WTC11 (cell line): ENCODE results near the gene NDUFA6.
"Not testable (repeated sequence)": the region's sequence is repeated elsewhere in the genome, so short reads cannot be mapped to it uniquely, and the experiment has no call there.

Experiments used
- CREB1 ChIP-seq: sonication (generic); formaldehyde crosslinking; IDR thresholded peaks from 2 replicates; pipeline ENCODE4 v1.8.0; 2023; ENCODE audit warnings: mild to moderate bottlenecking, missing genetic modification reagents
- FOXP1 ChIP-seq: sonication (generic); formaldehyde crosslinking; IDR thresholded peaks from 2 replicates; pipeline ENCODE4 v1.8.0; 2022; ENCODE audit warnings: missing genetic modification reagents, mild to moderate bottlenecking, moderate library complexity, borderline replicate concordance
- GABPB1 ChIP-seq: sonication (generic); formaldehyde crosslinking; IDR thresholded peaks from 2 replicates; pipeline ENCODE4 v1.8.1; 2023; ENCODE audit warnings: mild to moderate bottlenecking, missing genetic modification reagents
- TCF7 ChIP-seq: sonication (generic); formaldehyde crosslinking; IDR thresholded peaks from 2 replicates; pipeline ENCODE4 v1.8.0; 2022; ENCODE audit warnings: mild to moderate bottlenecking, low read depth, missing genetic modification reagents, moderate library complexity
- TEAD1 ChIP-seq: sonication (generic); formaldehyde crosslinking; IDR thresholded peaks from 2 replicates; pipeline ENCODE4 v1.8.0; 2022; ENCODE audit warnings: mild to moderate bottlenecking, missing genetic modification reagents
- TEAD4 ChIP-seq: sonication (generic); formaldehyde crosslinking; IDR thresholded peaks from 2 replicates; pipeline ENCODE4 v1.8.0; 2022; ENCODE audit warnings: mild to moderate bottlenecking, missing genetic modification reagents
- ZBTB21 ChIP-seq: sonication (generic); formaldehyde crosslinking; IDR thresholded peaks from 2 replicates; pipeline ENCODE4 v1.8.1; 2023; ENCODE audit warnings: mild to moderate bottlenecking, missing genetic modification reagents, borderline replicate concordance
- ZNF232 ChIP-seq: sonication (generic); formaldehyde crosslinking; IDR thresholded peaks from 2 replicates; pipeline ENCODE4 v1.8.0; 2022; ENCODE audit warnings: mild to moderate bottlenecking, missing genetic modification reagents
- TF ChIP-seq, protein P1 (sequence below): sonication (generic); formaldehyde crosslinking; IDR thresholded peaks from 2 replicates; pipeline ENCODE4 v1.8.1; 2022; ENCODE audit warnings: low read depth, missing genetic modification reagents, borderline replicate concordance
- TF ChIP-seq, protein P2 (sequence below): fragments of 200-600 bp; IDR thresholded peaks from 2 replicates; pipeline ENCODE4 v1.8.0; 2022; ENCODE audit warnings: antibody characterized with exemption
- TF ChIP-seq, protein P3 (sequence below): sonication (generic); formaldehyde crosslinking; IDR thresholded peaks from 2 replicates; pipeline ENCODE4 v1.8.1; 2022; ENCODE audit warnings: mild to moderate bottlenecking, moderate library complexity, missing genetic modification reagents
- TF ChIP-seq, protein P4 (sequence below): sonication (generic); formaldehyde crosslinking; IDR thresholded peaks from 2 replicates; pipeline ENCODE4 v1.8.0; 2022; ENCODE audit warnings: mild to moderate bottlenecking, missing genetic modification reagents

DNA sequence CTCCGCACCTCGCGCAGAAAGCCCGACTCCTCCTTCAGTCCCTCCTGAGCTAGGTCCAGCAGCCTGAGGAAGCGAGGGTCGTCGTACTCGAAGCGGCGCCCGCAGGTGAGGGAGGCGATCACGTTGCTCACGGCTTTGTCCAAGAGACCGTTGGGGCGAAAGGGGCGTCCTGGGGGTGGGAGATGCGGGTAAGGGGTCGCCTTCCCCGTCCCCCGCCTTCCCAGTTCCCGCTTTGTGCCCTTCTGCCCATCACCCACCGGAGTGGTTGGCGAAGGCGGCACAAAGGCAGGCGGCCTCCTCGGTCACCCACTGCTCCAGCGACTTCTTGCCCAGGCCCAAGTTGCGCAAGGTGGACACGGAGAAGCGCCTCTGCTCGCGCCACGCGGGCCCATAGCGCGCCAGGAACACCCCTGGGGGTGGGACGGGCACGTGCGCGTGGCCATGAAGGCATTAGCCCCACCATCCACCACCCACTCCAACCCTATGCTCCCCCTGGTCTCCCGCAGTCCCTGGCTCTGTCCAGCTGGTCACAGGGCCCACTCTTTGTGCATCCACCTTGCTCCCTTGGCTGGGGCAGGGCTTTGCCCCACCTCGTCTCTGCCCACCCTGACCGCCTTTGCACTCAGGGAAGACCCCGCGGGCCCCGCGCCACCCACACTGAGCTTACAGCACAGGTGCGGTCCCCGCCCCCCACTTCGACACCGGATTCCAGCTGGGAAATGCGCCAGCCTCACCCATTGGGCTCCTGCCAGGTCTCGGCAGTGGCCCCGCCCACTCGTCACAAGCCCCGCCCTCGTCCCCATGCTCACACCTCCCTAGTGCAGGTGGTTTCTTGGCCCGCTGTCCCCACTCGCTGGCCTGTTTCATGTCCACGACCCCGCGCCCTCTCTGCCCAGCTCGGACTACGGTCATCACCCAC is 38.5 kb upstream of the NDUFA6 start:
- TF ChIP-seq ZNF232 (CRISPR knock-in tag); GABPB1; ZBTB21 (CRISPR knock-in tag); TCF7; TEAD4 (CRISPR knock-in tag); CREB1 (CRISPR knock-in tag); FOXP1; TEAD1 (CRISPR knock-in tag): not testable (repeated sequence)
- TF ChIP-seq, protein P1, sequence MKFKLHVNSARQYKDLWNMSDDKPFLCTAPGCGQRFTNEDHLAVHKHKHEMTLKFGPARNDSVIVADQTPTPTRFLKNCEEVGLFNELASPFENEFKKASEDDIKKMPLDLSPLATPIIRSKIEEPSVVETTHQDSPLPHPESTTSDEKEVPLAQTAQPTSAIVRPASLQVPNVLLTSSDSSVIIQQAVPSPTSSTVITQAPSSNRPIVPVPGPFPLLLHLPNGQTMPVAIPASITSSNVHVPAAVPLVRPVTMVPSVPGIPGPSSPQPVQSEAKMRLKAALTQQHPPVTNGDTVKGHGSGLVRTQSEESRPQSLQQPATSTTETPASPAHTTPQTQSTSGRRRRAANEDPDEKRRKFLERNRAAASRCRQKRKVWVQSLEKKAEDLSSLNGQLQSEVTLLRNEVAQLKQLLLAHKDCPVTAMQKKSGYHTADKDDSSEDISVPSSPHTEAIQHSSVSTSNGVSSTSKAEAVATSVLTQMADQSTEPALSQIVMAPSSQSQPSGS (CRISPR knock-in tag) = not testable (repeated sequence)
- TF ChIP-seq, protein P2, sequence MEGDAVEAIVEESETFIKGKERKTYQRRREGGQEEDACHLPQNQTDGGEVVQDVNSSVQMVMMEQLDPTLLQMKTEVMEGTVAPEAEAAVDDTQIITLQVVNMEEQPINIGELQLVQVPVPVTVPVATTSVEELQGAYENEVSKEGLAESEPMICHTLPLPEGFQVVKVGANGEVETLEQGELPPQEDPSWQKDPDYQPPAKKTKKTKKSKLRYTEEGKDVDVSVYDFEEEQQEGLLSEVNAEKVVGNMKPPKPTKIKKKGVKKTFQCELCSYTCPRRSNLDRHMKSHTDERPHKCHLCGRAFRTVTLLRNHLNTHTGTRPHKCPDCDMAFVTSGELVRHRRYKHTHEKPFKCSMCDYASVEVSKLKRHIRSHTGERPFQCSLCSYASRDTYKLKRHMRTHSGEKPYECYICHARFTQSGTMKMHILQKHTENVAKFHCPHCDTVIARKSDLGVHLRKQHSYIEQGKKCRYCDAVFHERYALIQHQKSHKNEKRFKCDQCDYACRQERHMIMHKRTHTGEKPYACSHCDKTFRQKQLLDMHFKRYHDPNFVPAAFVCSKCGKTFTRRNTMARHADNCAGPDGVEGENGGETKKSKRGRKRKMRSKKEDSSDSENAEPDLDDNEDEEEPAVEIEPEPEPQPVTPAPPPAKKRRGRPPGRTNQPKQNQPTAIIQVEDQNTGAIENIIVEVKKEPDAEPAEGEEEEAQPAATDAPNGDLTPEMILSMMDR = not testable (repeated sequence)
- TF ChIP-seq, protein P3, sequence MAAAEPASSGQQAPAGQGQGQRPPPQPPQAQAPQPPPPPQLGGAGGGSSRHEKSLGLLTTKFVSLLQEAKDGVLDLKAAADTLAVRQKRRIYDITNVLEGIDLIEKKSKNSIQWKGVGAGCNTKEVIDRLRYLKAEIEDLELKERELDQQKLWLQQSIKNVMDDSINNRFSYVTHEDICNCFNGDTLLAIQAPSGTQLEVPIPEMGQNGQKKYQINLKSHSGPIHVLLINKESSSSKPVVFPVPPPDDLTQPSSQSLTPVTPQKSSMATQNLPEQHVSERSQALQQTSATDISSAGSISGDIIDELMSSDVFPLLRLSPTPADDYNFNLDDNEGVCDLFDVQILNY (CRISPR knock-in tag) = not testable (repeated sequence)
- TF ChIP-seq, protein P4, sequence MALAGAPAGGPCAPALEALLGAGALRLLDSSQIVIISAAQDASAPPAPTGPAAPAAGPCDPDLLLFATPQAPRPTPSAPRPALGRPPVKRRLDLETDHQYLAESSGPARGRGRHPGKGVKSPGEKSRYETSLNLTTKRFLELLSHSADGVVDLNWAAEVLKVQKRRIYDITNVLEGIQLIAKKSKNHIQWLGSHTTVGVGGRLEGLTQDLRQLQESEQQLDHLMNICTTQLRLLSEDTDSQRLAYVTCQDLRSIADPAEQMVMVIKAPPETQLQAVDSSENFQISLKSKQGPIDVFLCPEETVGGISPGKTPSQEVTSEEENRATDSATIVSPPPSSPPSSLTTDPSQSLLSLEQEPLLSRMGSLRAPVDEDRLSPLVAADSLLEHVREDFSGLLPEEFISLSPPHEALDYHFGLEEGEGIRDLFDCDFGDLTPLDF (CRISPR knock-in tag) = not testable (repeated sequence)
